GM18861 (cell line): ENCODE data around the gene ZKSCAN4.
A peak's percentile ranks its signal among the peaks of the same experiment; 100 is the strongest.

Source experiments
- ATAC-seq: cut with Tn5 transposase; IDR thresholded peaks from one replicate; pipeline ENCODE4 v1.9.1; 2021; ENCODE audit not compliant: unreplicated experiment

ZKSCAN4 gene

DNA sequence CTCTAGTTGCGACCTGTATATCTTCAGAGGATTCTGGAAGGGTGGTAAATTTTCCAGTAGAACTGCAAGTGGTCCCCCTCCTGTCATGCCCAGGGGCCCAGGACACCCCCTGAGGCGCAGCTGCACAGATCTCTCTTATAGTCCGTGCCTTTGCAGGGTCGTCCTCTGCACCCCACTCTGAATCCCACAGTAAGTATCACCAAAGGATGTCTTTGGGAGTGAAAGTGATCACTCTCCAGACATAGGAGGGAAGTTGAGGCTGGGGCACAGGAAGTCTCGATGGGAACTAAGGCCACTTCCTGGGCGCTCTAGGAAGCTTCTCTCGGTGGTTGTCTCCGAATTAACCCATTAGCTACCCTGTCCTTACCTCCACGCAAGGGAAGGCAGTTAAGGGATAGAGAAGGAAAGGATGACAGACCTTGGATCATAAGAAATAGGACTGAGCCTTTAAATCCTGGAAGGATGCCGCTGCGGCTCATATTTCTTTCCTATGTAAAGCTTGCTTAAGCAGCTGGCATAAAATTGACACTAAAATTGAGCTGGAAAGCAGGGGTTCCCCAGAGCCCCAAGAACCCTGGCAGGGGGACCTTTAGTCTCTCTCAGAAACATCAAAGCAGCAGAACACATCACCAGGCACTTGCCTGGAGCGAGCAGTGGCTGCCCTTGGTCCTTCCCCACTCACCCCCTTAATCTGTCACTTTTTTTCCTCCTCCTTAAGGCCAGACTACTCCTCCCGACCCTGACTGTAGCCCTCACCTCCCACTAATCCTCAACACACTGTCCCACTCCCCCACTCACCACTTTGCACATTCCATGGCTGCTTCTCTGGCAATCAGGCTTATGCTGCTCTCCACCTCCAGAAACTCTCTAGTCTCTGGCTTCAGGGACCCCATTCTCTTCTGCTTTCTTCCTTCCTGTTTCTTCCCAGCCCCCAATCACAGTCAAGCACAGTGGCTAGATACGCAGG, at the start of gene ZKSCAN4:
Gene ZKSCAN4, minus strand, starts transcription at position 261 of the 967 bp plus-strand sequence. CDS start 289 bp downstream, outside the sequence.
- no peak for ATAC-seq

DNA sequence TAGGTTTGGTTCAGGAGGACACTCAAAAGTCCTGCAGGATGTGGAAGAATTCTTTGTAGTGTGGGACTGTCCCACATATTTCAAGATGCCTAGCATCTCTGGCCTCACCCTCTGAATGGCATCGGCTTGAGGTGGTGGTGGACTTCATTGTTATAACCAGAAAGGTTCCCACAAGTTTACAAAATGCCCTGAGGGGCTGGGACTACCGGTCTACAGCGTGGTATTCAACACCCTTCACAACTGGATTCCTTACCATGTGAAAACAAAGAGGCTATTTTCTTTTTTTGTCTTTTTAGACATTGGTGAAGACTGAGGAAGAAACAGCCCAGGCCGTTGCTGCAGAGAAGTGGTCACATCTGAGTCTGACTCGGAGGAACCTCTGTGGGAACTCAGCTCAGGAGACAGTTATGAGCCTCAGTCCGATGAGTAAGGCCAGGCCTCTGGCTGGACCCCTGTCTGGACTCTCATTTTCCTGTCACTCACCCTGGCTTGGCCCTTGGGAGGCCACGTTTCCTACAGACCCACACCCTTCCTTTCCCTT, 44.5 kb upstream of the ZKSCAN4 start:
- no peak for ATAC-seq

GRCh38 chr6:28295326-28295725, 43.3 kb upstream of the ZKSCAN4 start:
- ATAC-seq: no peak

GRCh38 chr6:28291573-28291972, 39.5 kb upstream of the ZKSCAN4 start:
- ATAC-seq: no peak

- no peak for ATAC-seq
These were observed 30.9 kb upstream of the ZKSCAN4 start for GRCh38 chr6:28282926-28283325.

DNA sequence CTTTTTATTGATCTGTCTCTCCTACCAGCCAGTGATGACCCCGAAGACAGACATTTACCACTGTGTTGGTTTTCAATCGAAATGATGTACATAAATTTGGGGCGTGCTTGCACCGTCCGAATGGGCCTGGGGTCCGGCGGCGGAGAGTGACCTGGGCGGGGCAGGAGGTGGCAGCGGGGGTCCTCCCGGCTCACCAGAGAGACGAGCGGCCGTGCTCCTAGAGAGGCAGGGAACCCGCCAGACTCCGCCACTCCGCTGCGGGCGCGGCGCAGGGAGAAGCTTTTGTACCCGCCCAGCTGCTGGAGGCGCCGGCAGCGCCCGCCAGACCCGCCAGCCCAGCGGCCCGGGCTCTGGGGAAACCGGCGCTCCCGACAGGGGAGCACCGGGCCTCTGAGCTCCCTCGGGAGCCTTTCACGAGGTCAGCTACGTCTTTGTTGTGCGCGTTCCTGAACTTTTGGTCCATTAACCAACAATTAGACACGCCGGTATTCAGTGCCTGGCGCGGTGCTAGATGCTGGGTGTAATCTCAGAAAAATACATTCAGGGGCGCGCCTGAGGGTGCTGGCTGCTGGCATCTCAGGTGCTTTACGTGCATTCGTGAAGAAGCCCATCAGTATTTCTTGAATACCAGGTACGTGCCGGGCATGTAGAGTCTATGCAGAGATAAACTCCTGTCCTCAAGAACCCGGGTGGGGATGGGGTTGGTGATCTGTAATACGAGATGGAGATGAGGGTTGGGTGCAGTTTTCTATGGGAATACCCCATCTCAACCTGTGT, 29.4 kb upstream of the ZKSCAN4 start, which contains the start of gene PGBD1:
Gene PGBD1, plus strand, starts transcription at position 285 of the 777 bp plus-strand sequence. CDS start 2,242 bp downstream, outside the sequence.
- ATAC-seq: peak; percentile 74

GRCh38 chr6:28280595-28281287, 28.7 kb upstream of the ZKSCAN4 start:
- ATAC-seq: no peak

- ATAC-seq: no peak
These were observed 25.7 kb upstream of the ZKSCAN4 start for GRCh38 chr6:28277746-28278145.

- ATAC-seq: no peak
These were observed 22.8 kb upstream of the ZKSCAN4 start for GRCh38 chr6:28274888-28275287.

DNA sequence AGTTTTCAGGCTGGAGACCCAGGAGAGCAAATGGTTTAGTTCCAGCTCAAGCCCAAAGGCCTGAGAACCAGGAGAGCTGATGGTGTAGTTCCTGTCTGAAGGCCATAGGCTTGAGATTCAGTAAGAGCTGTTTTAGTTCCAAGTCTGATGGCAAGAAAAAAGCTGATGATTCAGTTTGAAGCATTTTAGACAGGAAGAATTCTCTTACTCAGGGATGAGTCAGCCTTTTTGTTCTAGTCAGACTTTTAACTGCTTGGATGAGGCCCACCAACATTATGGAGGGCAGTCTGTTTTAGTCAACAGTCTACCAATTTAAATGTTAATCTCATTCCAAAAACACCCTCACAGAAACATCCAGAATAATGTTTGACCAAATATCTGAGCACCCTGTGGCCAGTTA, 17.4 kb upstream of the ZKSCAN4 start:
- no peak for ATAC-seq

DNA sequence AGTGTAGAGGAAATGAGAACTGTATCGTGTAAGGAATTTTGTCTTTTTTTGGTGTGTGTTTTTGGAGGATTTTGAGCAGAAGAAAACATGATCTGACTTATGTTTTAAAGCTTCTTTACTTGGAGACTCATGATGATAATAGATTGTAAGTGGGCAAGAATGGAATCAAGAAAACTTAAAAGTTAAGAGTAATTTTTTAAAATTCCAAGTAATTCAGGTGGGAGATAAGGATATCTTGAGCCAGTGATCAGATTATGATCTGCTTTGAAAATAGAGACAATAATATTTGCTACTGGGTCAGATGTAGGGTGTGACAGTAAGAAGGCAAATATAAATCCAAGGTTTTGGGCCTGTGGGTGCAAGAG, 15.6 kb upstream of the ZKSCAN4 start:
- ATAC-seq: no peak

DNA sequence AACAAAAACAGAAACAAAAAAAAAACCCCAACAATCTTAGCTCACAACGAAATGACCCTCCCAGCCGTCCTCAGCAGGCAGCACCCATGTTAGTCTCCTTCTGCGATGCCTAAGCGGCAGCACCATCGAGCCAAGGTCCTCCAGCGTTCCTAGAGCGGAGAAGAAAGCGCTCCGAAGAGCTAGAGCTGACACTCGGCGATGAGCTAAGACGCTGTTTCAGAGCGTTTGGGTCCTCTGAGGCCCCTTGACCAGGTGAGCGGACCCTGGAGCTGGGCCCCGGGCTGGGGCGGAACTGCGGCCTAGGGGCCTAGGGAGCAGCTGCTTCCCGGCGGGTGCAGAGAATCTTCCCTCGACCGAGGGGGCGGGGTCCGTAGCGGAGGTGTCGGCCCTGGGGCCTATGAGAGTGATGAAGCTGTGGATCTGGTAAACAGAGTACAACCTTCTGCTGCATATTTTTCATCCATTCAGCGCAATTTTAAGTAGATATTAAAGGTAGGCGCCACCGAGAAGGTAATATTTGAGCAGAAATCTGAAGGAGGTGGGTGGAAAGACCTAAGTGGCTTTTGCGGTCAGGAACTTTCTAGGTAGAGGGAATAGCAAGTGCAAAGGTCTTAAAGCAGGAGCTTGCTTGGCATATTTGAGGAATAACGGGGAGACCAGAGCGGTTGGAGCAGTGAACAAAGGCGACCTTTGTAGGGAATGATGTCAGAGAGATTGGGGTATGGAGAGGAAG, 15.1 kb upstream of the ZKSCAN4 start, which contains the start of gene ZSCAN26:
Gene ZSCAN26, plus strand, starts transcription at position 182 of the 733 bp plus-strand sequence. CDS start 4,777 bp downstream, outside the sequence.
- peak; percentile 82 for ATAC-seq

- ATAC-seq: no peak
These were observed 14.5 kb upstream of the ZKSCAN4 start for GRCh38 chr6:28266563-28266961.

GRCh38 chr6:28264834-28265401, 12.8 kb upstream of the ZKSCAN4 start:
- no peak for ATAC-seq

DNA sequence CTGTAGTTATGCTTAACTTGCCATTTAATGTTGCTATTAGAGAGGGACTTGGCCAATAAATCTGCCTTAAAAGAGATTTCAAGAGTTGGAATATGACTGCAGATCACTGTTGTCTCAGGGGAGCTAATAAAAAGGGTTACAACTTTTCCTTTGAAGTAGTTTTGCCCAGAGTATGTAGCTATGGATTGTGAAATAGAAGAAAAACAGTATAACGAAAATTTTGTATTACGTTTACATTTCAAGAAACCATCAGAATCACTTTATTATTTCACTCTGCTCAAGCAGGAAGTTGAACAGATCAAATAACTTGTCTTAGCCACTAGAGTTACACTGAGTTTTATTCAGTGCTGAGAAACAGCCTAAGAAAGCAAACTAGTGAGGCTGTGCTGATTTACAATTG, 11.9 kb upstream of the ZKSCAN4 start:
- no peak for ATAC-seq

DNA sequence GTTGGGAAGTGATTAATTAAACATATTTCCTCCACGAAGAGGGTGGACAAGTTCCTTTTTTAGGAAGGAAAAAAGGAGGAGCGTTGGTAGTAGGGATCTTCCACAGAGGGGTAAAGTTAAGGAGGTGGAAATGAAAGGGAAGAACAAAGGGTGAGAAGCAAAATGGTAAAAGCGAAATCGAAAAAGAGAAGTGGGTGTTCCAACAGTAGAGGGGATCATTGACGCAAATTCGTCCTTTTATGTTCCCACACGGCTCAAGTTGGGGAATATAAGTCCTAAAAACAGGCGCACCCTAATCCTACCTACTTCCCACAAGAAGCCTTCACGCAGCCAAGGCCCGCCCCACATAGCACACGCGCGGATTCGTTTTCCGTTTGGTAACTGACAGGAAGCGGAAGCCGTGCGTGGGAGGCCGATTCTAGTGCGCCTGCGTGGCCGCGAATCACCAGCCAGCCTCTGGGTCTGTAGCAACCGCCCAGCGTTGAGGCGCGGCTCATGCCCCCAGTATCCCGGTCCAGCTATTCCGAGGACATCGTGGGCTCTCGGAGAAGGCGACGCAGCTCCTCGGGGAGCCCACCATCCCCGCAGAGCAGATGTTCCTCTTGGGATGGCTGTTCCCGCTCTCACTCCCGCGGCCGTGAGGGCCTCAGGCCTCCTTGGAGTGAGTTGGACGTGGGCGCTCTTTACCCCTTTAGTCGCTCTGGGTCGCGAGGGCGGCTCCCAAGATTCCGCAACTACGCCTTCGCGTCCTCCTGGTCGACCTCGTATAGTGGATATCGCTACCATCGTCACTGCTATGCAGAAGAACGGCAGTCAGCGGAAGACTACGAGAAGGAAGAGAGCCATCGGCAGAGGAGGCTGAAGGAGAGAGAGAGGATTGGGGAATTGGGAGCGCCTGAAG, 7.1 kb upstream of the ZKSCAN4 start, which contains the start of gene NKAPL:
Gene NKAPL, plus strand, starts transcription at position 421 of the 901 bp plus-strand sequence. Its CDS starts 75 bp downstream, at position 496.
- ATAC-seq: no peak

GRCh38 chr6:28257042-28257441, 5.0 kb upstream of the ZKSCAN4 start:
- no peak for ATAC-seq

- no peak for ATAC-seq
These were observed 2.1 kb upstream of the ZKSCAN4 start for GRCh38 chr6:28254121-28254519.

GRCh38 chr6:28251661-28252008, 434 bp downstream of the ZKSCAN4 start:
- ATAC-seq: no peak
